Vagina (tissue), 2 donors: ENCODE results near the gene STX17.

Experiments used
- CTCF ChIP-seq, 3 experiments: fragments of 450-650 bp in 2 of 3; fragments of 200-600 bp in 1 of 3; sonication (generic) in 1 of 3; IDR thresholded peaks; one replicate each; pipeline ENCODE4 v1.5.1; 2017 to 2019; ENCODE audit warnings: antibody characterized with exemption in 3 of 3, mild to moderate bottlenecking in 2 of 3, moderate library complexity in 2 of 3
- POLR2A ChIP-seq, 2 donors: fragments of 450-650 bp; IDR thresholded peaks; one replicate each; pipeline ENCODE4 v1.6.1; 2017; ENCODE audit warnings: antibody characterized with exemption in 2 of 2, mild to moderate bottlenecking in 2 of 2, moderate library complexity in 2 of 2
- POLR2AphosphoS5 ChIP-seq, 2 donors: sonication (generic); formaldehyde crosslinking; IDR thresholded peaks; one replicate each; pipeline ENCODE4 v1.9.0; 2017; ENCODE audit warnings: antibody characterized with exemption in 2 of 2, mild to moderate bottlenecking in 2 of 2, low read depth in 1 of 2; ENCODE audit not compliant: insufficient read depth in 1 of 2

GRCh38 chr9:99894826-99895225 is 11.6 kb upstream of the STX17 start:
- TF ChIP-seq CTCF (IDR thresholded peaks at IDR 0.05) (no peak), POLR2A (IDR thresholded peaks at IDR 0.05) (no peak), POLR2AphosphoS5 (IDR thresholded peaks at IDR 0.05; ENCODE audit: insufficient read depth in 1 of 2, low read depth in 1 of 2) (no peak)
